ENCODE measurements around the gene COL17A1. TPM values are rescaled to one million over a fixed set of nuclear protein-coding genes. Genes with fewer than 3 reads are reported as not detected.
A peak's percentile ranks its signal among the peaks of the same experiment; 100 is the strongest.

COL17A1 gene
- polyA plus RNA-seq, 4 donors, result 0.30 to 0.93 (median 0.57) TPM

DNA sequence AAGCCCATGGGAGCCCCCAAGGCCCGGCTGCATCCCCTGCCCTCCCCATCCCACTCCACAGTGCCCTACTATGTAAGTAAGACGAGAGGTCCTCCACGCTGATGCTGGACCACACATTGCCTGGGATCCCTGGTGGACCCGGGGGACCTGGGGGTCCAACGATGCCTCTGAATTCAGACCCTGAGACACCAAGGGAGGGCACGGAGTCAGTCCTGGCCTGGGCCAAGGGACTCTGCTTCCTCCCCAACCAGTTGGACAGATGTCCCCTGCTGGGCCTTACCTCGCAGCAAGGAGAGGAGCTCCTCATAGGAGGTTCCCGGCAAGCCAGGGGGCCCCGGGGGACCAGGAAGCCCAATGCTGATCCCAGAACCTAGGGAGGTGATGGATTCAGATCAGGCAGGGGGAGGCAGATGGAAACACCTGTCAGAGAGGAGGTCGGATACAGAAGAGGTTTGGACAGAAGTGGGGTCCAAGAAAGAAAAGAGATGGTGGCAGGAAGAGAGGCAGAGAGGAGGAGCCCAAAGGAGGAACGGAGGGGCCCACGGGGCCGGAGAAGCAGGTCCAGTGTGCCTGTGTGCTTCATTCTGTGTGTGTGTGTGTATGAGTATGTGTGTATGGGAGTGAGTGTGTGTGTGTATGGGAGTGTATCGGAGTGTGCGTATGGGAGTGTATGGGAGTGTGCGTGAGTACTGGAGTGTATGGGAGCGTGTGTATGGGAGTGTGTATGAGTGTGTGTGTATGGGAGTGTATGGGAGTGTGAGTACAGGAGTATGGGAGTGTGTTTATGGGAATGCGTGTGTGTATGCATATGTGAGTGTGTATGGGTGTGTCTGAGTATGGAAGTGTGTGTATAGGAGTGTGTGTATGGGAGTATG, 50.2 kb downstream of the COL17A1 start:
- DNase-seq (ENCODE audit: low read depth in 4 of 4, low spot score in 3 of 4), result no peak

DNA sequence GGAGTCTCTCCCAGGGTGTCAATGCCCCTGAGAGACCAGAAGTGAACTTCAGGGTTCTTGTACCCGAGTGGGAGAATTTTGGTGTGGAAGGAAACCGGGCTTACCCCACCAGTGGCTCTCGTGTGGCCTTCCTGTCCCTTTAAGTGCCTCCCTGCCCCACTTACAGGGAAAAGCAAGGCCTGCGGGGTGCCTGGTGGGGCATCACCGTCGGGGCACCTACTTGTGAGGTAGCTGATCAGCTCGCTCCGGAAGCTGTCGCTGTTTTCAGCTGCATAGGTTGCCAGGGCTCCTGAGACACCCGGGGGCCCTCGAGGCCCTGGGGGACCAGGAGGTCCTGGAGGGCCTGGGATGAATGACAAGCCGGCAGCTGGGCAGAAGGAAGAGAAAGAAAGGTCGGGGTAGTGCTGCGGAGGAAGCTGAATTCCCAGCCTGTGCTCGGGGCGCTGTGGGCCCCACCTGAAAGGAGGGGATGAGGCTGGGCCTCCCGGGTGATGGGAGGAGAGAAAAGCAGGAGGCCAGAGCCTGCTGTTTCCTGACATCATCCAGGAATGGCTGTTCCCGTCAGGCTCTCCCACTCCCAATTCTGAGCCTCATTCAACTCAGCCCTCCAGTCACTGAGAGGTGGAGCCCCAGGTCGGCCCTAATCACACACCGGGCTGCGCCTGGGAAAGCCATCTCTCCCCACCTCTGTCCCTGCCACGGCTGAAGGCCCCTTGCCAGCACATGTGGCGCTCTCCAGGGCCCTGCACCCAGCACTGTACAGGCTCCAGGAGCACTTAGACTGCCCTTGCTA, 51.1 kb downstream of the COL17A1 start:
- no peak for DNase-seq (ENCODE audit: low read depth in 4 of 4, low spot score in 3 of 4)

DNA sequence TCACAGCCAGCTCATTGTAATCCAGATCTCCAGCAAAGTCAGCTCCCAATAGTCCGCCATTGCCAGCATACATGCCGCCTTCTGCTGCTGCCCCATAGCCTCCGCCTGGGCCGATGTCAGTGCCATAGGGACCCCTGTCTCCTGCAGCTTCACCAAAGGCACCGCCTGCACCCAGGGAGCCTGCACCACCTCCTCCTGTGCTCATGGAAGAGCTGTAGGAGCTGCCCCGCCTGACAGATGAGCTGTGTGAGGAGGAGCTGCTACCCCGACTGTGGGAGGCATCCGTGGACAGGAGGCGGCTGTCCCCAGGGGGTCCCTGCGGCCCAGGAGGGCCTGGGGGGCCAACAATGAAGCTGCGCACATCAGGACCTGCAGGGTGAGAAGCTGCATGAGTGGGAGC, 51.7 kb downstream of the COL17A1 start:
- no peak for DNase-seq (ENCODE audit: low read depth in 4 of 4, low spot score in 3 of 4)

DNA sequence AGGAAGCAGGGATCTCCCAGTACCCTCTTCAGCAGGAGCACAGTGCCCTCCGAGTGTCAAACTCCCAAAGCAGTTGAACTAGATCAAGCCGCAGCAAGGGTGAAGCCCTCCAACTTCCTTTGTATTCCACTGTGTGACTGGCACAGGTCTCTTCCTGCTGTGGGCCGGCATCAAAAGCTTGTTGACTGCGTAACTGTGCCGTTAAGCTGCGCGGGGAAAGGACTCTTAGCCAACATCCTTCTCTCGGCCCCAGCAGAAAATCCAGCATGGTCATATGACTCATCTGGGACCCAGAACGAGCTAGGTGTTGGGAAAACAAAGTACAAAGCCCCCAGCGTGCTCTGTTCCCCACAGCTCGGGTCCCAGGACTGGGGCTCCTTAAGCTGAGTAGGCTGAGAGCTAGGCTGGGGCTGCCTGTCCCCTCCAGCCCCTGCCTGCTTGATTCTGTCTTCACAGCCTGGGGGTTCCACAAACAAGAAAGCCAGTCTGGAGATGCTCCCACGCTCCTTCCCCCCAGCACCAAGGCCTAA, 52.2 kb downstream of the COL17A1 start:
- DNase-seq (ENCODE audit: low read depth in 4 of 4, low spot score in 3 of 4), result no peak

DNA sequence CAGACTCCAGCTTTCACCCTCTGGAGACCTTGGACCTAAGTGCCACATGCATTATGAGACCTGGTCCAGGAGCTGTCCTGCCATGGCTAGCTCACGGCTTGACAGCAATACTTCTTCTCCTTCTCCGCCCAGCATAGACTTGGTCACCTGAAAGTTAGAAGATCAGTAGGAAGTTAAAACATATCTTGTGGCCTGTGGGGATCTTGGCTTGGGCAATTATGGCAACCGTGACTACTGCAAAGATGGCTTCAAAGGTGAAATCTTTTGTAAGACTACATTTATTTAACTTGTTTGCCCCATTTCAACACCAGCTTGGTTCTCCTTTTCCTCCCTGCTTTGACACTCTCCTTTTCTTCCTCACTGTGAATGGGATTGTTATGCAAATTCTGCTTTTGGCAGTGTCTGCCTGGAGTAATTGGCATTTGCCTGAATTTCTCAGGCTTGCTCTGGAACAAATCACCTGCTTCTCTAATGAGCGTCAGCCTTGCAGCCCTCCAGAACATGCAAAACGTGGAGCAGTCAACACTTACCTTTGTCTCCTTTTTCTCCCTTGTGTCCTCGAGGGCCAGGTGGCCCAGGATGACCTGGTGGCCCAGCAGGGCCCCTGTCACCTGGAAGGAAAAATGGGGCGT, 53.4 kb downstream of the COL17A1 start:
- no peak for DNase-seq (ENCODE audit: low read depth in 4 of 4, low spot score in 3 of 4)

DNA sequence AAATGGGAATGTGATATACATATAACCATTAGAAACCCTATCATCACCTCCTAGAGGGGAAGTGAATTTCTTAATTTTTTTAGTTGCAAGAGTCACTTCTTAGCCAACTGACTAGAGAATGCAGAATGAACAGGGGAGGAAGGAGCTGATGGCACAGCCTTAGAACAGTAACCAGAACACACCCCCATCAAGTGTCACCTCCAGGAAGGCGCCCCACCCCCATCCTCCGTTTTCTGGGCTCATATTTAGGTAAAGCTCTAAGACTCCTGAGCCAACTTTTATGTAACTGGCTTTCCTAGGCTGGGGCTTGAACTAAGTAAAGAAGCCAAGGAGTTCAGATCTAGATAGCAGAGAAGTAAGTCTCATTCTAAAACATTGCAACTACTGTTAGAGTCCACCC, 54.0 kb downstream of the COL17A1 start:
- no peak for DNase-seq (ENCODE audit: low read depth in 4 of 4, low spot score in 3 of 4)

DNA sequence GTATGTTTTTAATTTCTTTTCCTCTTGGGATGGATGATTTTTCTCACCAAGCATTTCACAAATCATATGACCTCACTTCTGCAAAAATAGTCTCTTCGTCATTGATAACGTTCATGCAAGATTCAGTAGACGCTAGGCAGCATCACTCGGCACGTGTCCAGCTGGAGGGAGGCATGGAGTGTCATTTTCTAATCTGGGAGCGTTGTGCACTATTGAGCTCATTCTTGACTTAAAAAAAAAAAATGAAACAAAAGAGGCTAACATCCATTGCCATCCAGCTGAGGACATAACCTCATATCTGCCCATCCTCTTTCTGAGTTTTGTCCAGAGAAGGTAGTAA, 56.2 kb downstream of the COL17A1 start:
- DNase-seq (ENCODE audit: low read depth in 4 of 4, low spot score in 3 of 4), result no peak

DNA sequence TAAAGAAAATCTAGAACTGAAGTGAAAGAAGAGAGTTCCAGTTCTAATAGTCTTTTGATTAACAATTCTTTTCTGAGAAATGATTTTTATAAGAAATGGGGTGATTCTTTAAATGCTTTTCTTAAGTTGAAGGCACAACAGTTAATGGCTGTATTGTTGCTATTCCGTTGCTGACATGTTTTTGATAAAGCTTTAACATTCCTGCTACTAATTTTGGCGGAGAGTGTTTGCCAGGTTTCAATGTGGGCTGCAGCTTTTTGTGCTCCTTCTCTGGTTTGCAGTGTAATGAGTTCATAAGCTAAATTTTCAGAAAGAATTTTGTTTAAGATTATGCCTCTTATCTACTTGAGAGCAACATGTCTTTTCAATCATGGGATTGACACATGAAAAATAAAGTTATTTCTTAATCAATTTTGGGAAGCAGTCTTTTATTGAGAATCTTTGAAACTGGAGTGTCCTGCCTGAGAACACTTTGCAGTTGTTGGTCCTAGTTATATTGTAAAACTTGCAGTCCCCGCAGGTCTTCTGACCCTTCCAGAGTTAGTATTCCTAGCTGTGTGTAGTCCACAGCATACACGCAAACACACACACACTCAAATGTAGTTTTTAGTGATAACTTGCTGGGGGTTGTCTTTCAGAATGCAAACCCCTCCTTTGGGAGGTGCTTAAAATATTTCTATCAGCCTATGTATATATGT, 56.7 kb downstream of the COL17A1 start:
- DNase-seq (ENCODE audit: low read depth in 4 of 4, low spot score in 3 of 4), result no peak

DNA sequence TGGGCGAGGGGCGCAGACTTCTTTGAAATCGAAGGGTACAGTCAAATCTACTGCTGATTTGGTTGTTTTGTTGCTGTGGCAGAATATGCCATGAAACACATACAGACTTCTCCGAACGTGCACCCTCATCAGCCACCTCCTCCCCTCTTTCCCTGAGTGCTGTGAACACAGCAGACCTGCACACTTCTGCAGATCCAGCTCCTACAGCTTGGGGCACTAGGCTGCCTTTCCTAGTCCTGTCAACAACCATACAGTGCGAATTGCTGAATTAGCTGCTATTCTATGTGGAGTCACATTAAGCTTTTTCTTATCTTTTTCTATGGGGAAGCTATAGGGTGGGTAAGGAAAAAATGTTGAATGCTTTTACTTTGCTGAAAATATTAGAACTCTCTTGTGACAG, 57.5 kb downstream of the COL17A1 start:
- DNase-seq (ENCODE audit: low read depth in 4 of 4, low spot score in 3 of 4), result no peak

DNA sequence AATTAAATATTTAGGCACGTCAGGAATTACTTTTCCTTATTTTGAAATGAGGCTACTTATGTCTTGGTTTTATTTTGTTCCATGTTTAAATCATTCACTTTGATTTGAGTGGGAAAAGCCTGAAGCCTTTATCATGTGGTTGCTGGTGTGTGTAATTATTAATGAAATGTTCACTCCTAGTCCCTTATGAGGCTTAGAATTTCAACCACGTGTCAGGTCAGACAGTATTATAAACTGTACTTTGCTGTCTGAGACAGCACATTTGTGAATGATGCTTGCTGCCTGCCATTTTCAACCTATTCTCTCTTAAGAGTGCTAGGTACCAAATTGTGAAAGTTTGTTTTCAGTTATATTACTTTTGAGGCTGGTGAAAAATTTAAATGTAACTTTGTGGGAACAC, 58.9 kb downstream of the COL17A1 start:
- DNase-seq (ENCODE audit: low read depth in 4 of 4, low spot score in 3 of 4), result peak in 2 of 4 donors; percentile 18 to 19

DNA sequence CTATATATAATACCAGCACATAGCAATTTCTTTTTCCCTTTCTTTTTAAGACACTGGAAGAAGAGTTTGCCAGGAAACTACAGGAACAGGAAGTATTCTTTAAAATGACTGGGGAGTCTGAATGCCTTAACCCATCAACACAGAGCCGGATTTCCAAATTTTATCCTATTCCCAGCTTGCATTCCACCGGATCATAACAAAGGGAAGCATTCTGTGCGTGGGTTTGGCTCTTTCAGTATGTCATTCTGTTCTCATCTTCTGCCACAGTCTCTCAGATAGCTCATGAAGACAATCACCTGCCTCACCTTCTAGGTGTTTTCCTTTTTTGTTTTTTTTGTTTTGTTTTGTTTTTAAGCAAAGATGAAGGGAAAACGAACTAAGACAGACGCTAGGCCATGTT, 60.2 kb downstream of the COL17A1 start:
- DNase-seq (ENCODE audit: low read depth in 4 of 4, low spot score in 3 of 4), result no peak

DNA sequence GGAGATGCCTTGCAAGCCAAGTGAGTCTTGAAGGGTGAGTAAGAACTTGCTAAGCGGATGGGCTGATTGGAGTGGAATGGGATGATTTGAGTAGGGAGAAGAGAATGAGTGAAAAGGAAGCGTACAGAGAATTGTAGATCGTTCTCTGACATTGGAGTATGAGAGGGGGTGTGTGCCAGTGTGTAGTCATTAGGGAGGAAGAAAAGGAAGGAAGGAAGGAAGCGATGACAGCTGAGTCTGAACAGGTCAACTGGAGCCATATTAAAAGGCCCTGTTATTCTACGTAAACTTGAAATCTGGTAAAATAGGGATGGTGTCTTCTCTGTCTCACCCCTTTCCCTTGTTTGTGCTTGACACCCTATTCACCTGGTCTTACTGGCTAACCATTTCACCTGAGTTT, 63.7 kb downstream of the COL17A1 start:
- no peak for DNase-seq (ENCODE audit: low read depth in 4 of 4, low spot score in 3 of 4)

DNA sequence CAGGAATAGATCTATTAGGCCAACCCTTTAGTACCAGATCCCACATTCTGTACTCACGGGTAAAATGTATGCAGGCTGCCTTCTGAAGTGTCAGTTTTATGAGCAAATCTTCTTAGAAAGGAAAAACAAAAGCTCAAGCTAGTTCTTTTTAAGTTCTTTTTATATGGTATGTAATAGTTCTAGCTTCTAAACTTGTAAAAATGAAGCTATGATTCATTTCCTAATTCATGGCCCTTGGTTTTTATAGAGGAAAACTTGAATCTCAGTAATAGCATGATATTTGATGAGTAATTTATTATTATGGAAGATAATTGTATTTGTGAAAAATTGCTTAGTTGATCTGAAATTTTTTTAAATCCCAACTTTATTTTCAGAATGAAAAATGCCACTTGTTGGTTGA, 64.4 kb downstream of the COL17A1 start:
- no peak for DNase-seq (ENCODE audit: low read depth in 4 of 4, low spot score in 3 of 4)

DNA sequence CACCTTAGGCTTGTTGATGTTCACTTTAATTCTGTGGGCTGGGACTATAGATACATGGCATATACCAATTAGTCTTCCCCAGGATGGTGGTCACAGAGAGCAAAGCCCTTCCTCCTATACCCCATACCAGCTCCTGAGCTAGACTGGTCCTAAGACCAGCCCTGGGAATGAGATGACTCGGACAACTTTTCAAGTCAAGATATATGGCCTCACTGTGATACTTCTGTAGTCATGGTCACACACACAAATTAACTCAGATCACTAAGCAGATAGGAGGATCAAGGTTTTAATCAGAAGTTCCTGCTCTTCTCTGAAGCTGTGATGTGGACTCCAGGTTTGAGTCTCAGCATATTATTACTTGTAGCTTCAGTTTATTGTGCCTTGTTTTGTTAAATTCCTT, 65.7 kb downstream of the COL17A1 start:
- no peak for DNase-seq (ENCODE audit: low read depth in 4 of 4, low spot score in 3 of 4)

DNA sequence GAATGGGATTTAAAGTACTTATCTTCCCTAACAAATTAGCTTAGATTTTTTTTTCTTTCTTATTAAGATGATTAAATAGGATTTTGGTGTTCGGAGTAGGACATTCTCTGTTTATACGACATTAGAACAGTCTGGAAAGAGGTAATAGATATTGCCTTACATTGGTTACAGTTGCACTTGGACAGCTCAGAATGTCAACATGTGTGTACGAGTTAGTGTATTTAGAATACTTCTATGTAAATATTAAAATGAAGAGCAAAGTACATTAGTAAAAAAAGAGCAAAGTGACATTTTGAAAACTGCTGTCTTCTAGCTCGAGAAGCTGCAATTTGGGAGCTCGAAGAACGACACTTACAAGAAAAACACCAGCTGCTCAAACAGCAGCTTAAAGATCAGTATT, 67.2 kb downstream of the COL17A1 start:
- no peak for DNase-seq (ENCODE audit: low read depth in 4 of 4, low spot score in 3 of 4)

DNA sequence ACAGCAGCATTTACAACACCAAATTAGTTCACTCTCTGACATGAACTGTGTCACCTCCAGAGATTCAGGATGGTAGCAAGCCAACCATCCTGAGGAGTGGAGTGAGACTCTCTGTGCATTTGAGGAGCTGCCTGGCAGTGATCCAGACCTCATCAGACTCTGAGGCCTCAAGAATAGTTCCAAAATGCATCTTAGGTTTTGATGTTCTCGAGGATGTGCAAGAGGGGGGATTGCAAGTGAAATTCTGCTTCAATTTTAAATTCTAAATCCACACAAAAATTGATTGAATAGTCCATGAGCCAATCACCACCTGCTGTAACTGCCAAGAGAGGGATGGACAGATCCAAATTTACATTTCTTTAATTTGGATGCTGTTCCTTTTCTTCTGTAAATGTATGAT, 69.0 kb downstream of the COL17A1 start:
- DNase-seq (ENCODE audit: low read depth in 4 of 4, low spot score in 3 of 4), result no peak

DNA sequence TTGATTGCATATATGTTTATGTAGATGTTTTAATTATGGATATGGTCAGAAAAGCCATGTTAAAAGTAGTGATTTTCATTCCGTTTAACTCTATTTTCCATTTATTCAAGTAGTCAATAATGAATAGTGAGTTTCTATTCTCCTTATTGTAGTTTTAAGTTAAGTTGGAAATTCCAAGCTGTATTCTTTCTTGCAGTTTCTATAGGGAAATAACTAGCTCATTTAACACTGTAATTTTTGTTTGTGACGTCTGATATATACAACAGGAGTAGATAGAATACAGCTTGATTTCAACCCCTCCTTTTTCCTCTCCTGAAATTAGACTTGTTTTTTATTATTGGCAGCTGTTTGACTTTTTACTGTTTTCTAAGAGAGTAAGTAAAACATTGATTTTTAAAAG, 71.5 kb downstream of the COL17A1 start:
- no peak for DNase-seq (ENCODE audit: low read depth in 4 of 4, low spot score in 3 of 4)

DNA sequence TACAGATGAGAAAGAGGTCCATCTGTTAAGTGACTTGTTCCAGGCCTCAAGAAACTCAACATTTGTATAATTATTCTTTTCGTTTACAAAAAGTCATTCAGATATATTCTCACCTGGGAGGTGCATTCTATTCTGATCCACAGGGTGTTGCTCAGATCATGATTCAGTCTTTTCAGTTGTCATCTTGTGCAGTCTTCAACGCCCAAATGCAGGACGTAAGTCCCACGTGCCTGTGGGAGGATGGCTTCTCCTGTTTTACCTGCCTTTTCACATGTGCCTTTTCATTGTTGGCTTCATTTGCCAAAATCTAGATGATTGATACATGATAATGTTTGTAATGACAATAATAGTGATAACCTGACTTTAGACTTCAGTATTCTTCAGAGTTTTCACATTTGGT, 72.2 kb downstream of the COL17A1 start:
- DNase-seq (ENCODE audit: low read depth in 4 of 4, low spot score in 3 of 4), result no peak

DNA sequence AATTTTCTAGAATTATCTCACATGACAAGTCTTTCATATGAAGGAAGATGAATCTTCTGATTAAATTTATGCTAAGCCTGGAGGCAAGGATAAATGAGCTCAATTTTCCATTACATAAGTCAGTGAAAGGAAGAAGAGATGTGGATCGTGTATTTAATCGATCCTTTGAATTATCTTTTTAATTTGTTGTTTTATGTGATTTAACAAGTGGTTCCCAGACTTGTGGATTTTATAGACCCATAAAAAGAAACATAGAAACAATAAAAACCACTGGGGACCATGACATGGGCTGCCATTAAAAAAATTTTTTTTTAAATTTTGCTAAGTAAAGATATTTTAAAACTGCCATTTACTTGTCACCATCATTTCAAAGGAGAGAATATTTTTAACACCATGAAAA, 73.8 kb downstream of the COL17A1 start:
- DNase-seq (ENCODE audit: low read depth in 4 of 4, low spot score in 3 of 4), result no peak

DNA sequence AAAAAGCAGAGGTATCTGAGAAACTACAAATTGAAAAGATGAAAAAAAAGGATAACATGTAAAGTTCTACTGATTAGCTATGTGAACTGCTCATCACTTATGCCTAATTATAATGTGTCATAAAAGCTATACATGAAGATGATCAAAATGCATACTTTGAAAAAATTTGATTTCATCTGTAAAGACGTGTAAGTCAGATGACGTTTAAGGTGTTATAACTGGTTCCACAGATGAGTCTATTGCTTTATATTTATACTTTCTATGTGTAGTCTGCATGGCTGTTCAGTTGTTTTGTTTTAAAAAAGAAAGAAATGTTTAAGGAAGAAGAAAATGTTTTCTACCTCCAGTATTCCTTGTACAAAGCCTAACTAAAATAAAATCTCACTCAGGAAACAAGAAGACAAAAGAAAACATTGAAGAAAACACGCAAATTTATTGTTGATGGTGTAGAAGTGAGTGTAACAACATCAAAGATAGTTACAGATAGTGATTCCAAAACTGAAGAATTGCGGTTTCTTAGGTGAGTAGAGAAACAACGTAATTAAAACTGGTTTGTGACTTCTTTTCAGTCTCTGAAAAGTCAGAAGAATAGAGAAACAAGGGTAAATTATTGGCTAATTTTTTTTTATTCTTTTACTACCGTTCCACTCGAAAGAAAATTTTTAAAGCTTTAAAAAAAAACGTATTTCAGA, 80.4 kb downstream of the COL17A1 start:
- no peak for DNase-seq (ENCODE audit: low read depth in 4 of 4, low spot score in 3 of 4)

Measured in right renal pelvis (tissue), 4 donors.